Neural progenitor cell (in vitro differentiated cells): ENCODE results near the gene APIP.

Source experiments
- CTCF ChIP-seq: fragments of 200-600 bp; sonication (generic); IDR thresholded peaks from 2 replicates; pipeline ENCODE4 v1.5.1; 2017; ENCODE audit warnings: antibody characterized with exemption, mild to moderate bottlenecking
- EZH2 ChIP-seq: fragments of 200-600 bp; sonication (generic); IDR thresholded peaks from 2 replicates; pipeline ENCODE4 v1.6.1; 2017; ENCODE audit warnings: antibody characterized with exemption, mild to moderate bottlenecking, moderate library complexity

- TF ChIP-seq CTCF = no peak
- no peak for TF ChIP-seq EZH2
Observed at GRCh38 chr11:34941688-34942087, 25.5 kb upstream of the APIP start.
